HFFc6 (cell line): Measurements from ENCODE around the gene SUSD3. TPM values are rescaled to one million over a fixed set of nuclear protein-coding genes. Genes with fewer than 3 reads are reported as not detected.

Experiments
- DNase-seq: peaks from one replicate; pipeline ENCODE4 v3.0.0-alpha.2; 2018
- H3K27ac Mint-ChIP-seq: 2 replicates; pipeline ENCODE4 v1.8.0; 2020; ENCODE audit warnings: mild to moderate bottlenecking, mixed read lengths
- H3K27me3 Mint-ChIP-seq: 2 replicates; pipeline ENCODE4 v1.8.0; 2021; ENCODE audit warnings: mild to moderate bottlenecking, moderate library complexity, mixed read lengths; ENCODE audit not compliant: insufficient read depth
- H3K36me3 Mint-ChIP-seq: 2 replicates; pipeline ENCODE4 v1.8.0; 2021; ENCODE audit warnings: low read depth, mixed read lengths
- H3K4me1 Mint-ChIP-seq: 2 replicates; pipeline ENCODE4 v1.8.0; 2020; ENCODE audit warnings: low read depth, mixed read lengths
- H3K4me3 Mint-ChIP-seq: 2 replicates; pipeline ENCODE4 v1.8.0; 2020; ENCODE audit warnings: mild to moderate bottlenecking, moderate library complexity, mixed read lengths
- H3K9me3 Mint-ChIP-seq: 2 replicates; pipeline ENCODE4 v1.8.0; 2020; ENCODE audit warnings: mild to moderate bottlenecking, mixed read lengths
- total RNA-seq, 6 experiments: library from RNA; stranded (reverse); fragmentation: NEBNext Ultra II Directional; extraction: Animal tissue kit (Norgen Biotek cat#: 25700); gene quantifications; 2 replicates in 1 of 6; 3 replicates in 5 of 6; pipeline ENCODE4 v1.2.3, GENCODE V29; 2021
- TF ChIP-seq, protein P1 (sequence below): fragments of 200-600 bp; sonication (generic); IDR thresholded peaks from 2 replicates; pipeline ENCODE4 v1.5.0; 2021; ENCODE audit warnings: antibody characterized with exemption, mild to moderate bottlenecking

Gene SUSD3
- total RNA-seq, 6 experiments from 2014 or later = 0.28 to 0.76 TPM; not detected in 4

DNA sequence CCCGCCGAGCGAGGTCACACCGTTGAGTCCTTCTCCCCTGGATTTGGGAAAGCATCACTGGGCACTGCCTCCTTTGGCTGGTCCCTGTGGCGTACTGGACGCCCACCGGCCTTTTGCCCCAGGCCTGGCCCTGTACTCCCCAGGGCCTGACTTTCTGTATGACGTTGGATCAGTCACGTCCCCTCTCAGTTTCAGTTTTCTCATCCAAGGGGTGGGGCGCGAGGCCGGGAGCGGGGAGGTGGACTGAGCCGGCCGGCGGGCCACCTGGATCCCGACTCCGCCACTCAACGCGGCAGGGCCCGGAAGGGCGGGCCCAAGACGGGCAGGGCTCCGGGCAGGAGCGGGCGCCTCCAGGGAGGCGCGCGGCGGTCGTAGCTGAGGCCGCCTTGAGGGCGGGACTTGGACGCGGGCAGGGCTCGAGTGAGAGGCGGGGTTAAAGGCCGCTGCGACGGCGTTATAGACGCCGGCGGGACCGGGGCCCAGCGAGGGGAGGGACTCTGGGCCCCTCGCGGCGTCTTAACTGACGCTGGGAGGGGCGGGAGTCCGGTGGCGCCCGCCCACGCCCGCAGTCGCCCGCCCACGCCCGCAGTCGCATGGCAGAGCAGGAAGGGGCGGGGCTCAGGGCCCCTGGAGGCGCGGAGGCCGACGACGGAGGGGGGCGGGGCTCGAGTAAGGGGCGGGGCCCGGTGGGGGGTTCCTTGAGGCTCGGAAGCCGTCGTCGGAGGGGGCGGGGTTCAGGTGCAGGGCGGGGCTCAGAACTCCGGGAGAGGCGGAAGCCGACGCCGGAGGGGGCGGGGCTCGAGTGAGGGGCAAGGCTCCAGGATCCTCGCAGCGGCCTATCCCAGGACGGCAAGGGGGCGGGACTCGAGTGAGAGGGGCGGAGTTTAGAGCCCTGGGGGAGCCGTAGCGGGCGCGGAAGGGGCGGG, 37.0 kb downstream of the SUSD3 start:
- Mint-ChIP-seq H3K4me3 (peak overlapping the region; percentile 64), H3K36me3 (peaks cover 12% of the 10 kb centered on the region), H3K9me3 (peaks cover 18% of the 10 kb centered on the region), H3K27ac (peak overlapping the region; percentile 80), H3K4me1 (peaks cover 64% of the 10 kb centered on the region), H3K27me3 (peaks cover 7% of the 10 kb centered on the region)
- TF ChIP-seq, protein P1, sequence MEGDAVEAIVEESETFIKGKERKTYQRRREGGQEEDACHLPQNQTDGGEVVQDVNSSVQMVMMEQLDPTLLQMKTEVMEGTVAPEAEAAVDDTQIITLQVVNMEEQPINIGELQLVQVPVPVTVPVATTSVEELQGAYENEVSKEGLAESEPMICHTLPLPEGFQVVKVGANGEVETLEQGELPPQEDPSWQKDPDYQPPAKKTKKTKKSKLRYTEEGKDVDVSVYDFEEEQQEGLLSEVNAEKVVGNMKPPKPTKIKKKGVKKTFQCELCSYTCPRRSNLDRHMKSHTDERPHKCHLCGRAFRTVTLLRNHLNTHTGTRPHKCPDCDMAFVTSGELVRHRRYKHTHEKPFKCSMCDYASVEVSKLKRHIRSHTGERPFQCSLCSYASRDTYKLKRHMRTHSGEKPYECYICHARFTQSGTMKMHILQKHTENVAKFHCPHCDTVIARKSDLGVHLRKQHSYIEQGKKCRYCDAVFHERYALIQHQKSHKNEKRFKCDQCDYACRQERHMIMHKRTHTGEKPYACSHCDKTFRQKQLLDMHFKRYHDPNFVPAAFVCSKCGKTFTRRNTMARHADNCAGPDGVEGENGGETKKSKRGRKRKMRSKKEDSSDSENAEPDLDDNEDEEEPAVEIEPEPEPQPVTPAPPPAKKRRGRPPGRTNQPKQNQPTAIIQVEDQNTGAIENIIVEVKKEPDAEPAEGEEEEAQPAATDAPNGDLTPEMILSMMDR = no peak
- DNase-seq = peak; percentile 97

DNA sequence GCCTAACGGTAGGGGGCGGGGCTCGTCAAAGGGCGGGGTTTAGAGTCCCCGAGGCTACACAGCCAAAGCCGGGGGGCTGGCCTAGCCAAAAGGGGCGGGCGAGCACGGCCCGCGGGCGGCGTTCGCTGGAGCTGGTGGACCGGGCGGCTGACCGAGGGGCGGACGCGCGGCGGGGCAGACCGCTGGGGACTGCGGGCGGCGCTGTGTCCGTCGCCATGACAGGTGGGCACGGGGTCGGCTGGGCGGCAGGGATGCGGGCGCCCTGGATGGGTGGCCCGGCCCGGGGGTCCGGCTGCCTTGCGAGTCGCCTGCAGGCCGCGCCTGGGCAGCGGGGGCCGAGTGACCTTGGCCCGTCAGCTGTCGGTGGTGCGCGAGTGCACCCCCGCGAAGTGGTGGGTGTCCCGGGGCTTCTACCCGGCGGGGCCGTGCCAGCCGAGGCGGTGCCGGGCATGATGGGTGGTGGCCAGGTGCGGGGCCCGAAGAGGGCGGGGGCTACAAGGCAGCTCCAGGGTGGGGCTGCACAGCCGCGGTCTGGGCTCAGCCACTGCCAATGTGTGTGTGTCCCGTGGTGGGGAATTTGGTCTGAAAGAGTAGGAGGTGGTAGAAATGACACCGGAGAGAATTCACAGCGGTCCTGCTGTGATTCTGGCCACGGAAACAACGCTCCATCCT, 37.8 kb downstream of the SUSD3 start, which contains the start of gene CARD19:
TSS of gene CARD19 (plus strand) at position 87 of the 672 bp plus-strand sequence. CDS start at position 216, 129 bp downstream.
- H3K9me3 Mint-ChIP-seq = peaks cover 12% of the 10 kb centered on the region
- H3K36me3 Mint-ChIP-seq = peaks cover 13% of the 10 kb centered on the region
- peak within 1 kb of the TSS; percentile 92 for H3K4me3 Mint-ChIP-seq
- no peak for DNase-seq
- TF ChIP-seq, protein P1 = peak; percentile 53
- peaks cover 5% of the 10 kb centered on the region for H3K27me3 Mint-ChIP-seq
- H3K4me1 Mint-ChIP-seq = peaks cover 65% of the 10 kb centered on the region
- peak within 1 kb of the TSS; percentile 97 for H3K27ac Mint-ChIP-seq

DNA sequence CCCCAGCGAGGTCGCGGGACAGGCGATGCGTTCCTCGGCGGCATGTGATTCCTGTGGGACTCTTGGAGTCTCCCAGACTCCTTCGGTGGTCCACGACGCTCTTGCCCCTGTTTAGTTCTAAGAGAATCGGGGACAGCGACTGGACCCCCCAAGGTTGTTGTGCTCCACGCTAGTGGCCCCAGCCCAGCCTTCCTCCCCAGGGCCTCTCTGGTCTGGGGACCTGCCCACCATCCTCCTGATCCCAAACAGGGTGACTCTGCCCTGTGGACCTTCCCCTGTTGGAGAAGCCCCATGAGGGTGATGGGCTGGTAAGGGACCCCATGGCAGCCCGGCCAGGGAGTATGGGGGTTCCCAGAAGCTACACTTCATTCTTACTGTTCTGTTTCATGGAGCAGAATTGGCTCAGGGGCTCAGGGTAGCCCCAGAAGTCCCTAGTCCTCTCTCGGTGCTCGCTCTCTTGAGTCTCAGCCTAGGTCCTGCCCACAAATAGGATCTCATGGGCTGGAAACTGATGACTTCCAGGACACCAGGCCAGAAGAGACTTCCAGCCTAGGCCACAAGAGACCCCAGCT, 38.4 kb downstream of the SUSD3 start:
- Mint-ChIP-seq H3K9me3 (peaks cover 6% of the 10 kb centered on the region), H3K36me3 (peaks cover 9% of the 10 kb centered on the region; the same call in 1 of the 2 replicates), H3K27me3 (peaks cover 4% of the 10 kb centered on the region; the same call in 1 of the 2 replicates), H3K4me3 (peak overlapping the region; percentile 92), H3K4me1 (peaks cover 59% of the 10 kb centered on the region), H3K27ac (peak overlapping the region; percentile 97)
- TF ChIP-seq, protein P1 = no peak
- no peak for DNase-seq

DNA sequence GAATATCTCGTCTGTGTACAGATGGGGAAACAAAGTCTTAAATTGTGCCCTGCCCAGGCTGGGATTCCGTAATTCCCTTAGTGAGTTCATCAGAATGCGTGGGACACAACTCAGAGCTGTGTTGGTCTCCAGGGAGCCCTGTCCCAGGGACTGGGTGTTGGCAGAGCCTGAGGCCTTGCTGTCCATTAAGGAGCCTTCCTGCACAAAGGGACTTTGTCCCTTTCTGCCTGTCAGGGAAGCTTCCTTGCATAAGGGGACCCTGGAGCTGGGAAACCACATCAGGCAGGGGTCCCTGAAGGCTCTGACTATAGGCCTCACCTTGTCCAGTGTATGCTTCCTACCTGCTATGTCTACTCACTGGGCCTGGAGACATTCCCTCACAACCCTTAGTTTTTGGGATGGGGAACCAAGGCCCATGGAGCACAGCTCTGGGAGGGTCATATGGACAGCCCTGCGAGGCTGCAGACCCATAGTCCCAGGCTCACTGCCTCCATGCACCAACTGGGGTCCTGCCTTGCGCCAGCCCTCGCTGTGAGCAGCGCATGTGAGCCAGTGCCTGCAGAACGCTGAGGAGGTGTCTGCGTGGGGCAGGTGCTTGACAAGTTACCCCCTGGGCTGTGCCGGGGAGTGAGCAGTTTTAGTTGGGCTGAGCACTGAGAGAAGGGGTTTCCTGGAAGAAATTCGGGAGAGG, 39.2 kb downstream of the SUSD3 start:
- Mint-ChIP-seq H3K27ac (peak overlapping the region; percentile 97), H3K36me3 (peaks cover 5% of the 10 kb centered on the region; the same call in 1 of the 2 replicates), H3K4me3 (peak overlapping the region; percentile 92), H3K4me1 (peaks cover 51% of the 10 kb centered on the region), H3K27me3 (peaks cover 4% of the 10 kb centered on the region; the same call in 1 of the 2 replicates), H3K9me3 (no peaks in the 10 kb centered on the region; the same call in 1 of the 2 replicates)
- no peak for DNase-seq
- TF ChIP-seq, protein P1 = no peak
